Eye (tissue), 1 donor: ENCODE results near the gene TXNRD3.

Experiments used
- DNase-seq: peaks from one replicate; pipeline ENCODE4 v3.0.0-alpha.2; 2015

TXNRD3 gene

GRCh38 chr3:126671521-126671920 lies 16.6 kb upstream of the TXNRD3 start:
- no peak for DNase-seq

DNA sequence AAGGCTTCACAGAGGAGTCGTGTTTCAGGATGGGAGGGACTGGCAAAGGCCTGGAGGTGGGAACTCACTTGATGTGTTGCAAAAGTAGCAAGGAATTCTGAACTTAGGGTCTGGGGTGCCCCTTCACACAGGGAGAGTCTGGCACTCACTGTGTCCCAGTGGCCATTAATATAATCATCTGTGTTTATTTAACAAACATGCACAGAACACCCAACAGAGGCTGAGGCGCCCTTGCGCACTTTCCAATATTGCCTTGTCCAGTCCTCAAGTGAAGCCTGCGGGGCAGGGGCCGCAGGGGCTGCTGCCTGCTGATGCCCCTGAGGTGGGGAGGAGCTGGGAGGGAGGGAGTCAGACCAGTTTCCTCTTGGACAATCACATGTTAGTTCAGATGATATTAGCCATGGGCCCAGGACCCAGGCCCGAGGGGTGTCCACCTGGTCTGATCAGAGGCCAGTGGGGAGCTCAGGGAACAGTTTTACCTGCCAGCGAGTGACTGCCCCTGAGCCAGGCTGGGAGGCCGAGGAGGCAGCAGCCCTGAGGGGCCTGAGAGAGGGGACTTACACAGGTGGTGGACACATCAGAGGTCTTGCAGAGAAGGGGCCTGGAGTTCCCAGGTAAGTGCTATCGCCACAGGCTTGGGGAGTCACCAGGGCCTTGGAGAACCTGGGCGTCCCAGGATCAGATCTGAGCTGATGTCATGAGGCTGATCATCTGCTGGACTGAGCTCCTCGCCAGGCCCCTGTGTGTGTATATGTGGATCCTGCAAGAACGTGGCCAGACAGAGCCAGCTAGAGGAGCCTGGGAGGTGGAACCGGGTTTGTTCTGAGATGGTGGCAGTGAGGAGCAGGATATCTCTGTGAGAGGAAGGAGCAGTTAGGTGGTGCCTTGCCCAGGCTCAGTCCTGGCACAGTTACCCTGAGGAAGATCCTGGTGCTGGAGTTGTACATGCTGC lies 13.8 kb upstream of the TXNRD3 start:
- DNase-seq: no peak

DNA sequence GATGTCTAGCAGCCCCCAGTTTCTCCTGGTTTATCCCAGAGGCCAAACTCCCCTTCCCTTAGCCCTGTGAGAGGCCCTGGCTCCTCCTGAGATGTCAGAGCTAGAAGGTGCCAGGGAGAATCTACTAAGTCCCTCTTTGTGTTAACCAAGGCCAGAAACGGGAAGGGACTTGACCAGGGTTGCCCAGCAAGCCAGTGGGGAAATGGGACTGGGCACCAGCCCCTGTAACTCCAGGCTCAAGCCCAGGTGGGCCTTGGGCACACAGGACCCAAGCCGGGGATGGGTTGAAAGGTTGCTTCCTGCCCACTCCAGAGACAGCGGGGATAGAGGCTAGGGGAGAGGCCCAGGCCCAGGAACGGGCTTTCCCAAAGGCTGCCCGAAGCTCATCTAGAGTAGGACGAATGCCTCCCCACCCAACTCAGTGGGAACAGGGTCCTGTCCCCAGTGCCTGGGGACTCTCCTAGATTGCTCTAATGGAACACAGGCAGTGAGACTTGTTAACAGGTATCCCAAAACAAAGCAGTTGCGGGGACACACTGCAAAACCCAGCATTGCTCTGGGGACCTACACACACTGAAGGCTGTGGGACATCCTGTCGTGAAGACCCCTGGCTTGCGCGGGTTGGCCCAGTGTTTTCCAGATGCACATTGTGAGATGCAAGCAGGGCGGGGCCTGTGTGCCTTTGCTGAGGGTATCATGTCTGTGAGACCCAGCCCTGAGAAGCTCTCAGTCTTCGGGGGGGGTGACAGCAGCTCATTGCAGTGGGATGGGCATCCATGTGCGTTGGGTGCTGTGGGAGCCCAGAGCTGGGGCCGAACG lies 12.9 kb upstream of the TXNRD3 start:
- DNase-seq: no peak

GRCh38 chr3:126666658-126667528 lies 12.0 kb upstream of the TXNRD3 start:
- no peak for DNase-seq

DNA sequence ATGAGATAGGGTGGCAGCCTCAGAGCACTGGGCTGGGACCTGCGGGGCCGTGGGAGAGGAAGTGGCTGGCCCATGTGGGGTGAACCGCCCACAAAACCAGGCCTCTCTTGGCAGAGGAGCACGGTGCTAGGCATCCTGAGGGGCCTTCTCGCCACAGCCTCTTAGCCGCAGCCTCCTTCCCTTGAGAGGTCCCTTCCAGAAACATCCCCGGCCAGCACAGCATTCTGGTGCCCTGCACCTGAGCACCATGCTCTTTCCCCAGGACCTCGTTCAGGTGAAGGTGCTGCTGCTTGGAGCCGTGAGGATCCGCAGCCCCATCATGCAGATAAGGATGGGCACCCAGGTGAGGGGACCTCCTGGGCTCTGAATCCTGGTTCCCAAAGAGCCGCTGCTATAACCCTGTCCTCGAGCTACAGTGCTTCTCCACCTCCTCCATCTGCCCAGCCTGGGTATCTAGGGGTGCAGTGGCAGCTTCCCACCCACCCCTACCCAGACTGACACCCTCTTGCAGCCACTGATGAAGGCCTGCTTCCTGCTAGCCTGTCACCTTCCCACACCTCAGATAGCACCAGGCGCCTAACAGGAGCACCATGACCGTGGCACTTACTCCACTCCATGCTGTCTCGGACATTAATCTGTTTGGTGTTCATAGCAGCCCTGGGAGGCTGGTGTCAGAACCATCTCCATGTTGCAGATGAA lies 11.2 kb upstream of the TXNRD3 start:
- no peak for DNase-seq

- DNase-seq: no peak
Observed at GRCh38 chr3:126665221-126665936, 10.5 kb upstream of the TXNRD3 start.

GRCh38 chr3:126664591-126665214 lies 9.8 kb upstream of the TXNRD3 start:
- no peak for DNase-seq

DNA sequence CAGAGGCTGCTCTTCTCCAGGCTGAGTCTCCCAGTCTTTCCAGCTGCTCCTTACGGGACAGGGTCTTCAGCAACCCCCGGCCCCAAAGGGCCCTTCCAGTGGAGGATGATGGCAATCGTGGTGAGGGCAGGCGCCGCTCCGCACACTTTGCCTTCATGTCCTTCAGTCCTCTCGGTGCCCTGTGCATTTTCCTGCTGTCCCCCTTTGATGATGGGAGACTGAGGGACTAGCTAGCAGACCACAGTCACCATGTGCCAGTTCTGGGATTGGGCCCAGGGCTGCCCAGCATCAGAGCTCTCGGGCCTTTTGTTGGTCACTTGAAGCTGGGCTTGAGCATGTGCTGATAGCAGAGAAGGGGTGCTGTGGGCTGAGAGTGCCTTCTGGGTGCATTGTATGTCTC lies 8.8 kb upstream of the TXNRD3 start:
- DNase-seq: no peak

- no peak for DNase-seq
Observed at GRCh38 chr3:126663257-126663656, 8.3 kb upstream of the TXNRD3 start.

DNA sequence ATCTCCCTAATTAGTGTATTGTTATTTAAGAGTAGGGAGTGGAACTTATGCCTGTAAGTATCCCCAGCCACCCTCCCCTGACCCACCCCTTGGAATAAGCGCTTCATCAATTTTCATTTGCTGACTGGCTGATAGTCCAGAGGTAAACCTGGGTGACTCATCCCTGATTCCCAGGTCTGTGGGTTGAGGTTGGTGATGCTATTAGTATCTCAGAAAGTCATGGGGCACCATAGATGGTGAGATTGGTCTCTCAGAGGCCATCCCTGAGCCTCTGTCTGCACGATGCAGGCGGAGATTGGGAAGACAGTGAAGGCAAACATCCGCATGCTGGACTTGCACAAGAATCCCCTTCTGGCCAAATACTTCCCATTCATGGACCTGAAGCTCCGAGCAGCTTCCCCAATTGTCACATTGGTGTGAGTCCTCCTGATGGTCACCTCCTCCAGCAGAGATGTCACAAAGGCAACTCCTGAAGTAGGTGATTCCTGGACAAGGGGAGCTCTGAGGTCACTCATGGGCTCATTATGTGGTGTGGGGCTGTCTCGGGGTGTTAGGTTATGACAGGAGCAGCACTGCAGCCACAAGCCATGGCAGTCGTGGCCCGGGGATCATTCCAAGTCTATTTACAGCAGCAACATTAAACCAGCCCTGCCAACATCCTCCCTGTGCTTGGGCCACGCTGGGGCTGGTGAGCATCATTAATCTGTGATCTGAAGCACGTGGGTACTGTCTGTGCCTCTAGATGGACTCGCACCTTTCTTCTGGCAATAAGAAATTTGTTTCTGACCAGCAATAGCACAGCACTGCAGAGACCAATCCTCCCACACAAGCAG lies 6.8 kb upstream of the TXNRD3 start:
- DNase-seq: no peak

- DNase-seq: no peak
Observed at GRCh38 chr3:126659915-126660886, 5.3 kb upstream of the TXNRD3 start.

- DNase-seq: no peak
Observed at GRCh38 chr3:126658584-126658983, 3.7 kb upstream of the TXNRD3 start.

GRCh38 chr3:126657901-126658300 lies 3.0 kb upstream of the TXNRD3 start:
- no peak for DNase-seq

DNA sequence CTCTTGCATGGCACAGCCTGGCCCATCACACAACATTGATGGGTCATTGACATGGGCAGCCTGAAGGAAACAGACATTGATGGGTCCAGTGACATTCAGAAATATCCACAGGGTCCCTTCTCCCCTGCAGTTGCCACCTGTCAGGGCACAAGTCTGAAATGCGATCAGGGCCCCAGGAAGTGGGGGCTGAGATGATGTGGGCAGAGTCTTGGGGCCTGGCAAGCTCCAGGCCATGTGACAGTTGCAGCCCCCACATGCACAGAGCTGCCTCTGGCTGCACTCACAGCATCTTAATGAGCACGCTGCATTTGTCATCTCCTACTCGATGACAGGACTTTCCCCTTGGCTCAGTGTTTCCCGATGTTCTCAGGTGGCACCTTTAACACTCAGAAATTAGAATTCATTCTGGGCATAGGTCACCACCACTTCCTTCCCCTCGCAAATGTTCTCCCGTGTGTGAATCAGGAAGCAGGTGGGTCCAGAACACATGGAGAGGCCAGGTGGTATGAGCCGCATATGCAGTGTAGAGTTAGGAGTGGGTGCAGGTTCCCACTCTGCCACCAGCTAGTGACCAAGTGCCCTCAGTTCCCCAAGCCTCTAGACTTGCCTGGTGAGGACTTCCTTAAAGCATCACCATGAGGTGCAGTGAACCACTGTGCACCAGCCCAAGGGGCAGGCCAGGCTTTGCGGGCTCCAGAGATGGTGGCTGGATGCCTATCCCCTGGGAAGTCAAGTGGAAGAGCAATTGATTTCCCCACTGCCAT lies 1.6 kb upstream of the TXNRD3 start:
- DNase-seq: no peak

GRCh38 chr3:126655887-126656286 lies 963 bp upstream of the TXNRD3 start:
- DNase-seq: no peak

DNA sequence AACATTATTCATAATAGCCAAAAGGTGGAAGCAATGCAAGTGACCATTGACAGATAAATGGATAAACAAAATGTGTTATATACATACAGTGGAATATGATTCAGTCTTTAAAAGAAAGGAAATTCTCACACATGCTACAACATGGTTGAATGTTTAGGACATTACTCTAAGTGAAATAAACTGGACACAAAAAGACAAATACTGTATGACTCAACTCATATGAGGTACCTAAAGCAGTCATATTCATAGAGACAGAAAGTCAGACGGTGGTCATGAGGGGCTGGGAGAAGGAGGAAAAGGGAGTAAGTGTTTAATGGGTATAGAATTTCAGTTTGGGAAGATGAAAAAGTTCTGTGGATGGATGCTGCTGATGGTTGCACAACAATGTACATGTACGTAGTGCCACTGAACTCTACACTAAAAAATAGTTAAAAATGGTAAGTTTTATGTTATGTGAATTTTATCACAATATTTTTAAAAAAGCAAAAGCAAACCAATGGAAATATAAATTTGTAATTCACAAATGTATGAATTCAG lies 5.3 kb downstream of the TXNRD3 start:
- DNase-seq: no peak

- DNase-seq: no peak
Observed at GRCh38 chr3:126646674-126647073, 8.2 kb downstream of the TXNRD3 start.

- DNase-seq: no peak
Observed at GRCh38 chr3:126644615-126645014, 10.3 kb downstream of the TXNRD3 start.
